KMS-11 (cell line): ENCODE data around the gene OSGIN1.

Experiments
- H2AFZ ChIP-seq: fragments of 200-600 bp; sonication (generic); 2 replicates; pipeline ENCODE4 v1.6.1; 2016; ENCODE audit warnings: antibody characterized with exemption, mixed run types, low read depth
- H3K27ac ChIP-seq: fragments of 200-600 bp; sonication (generic); 2 replicates; pipeline ENCODE4 v1.6.1; 2016; ENCODE audit warnings: mild to moderate bottlenecking, mixed run types
- H3K27me3 ChIP-seq: fragments of 200-600 bp; sonication (generic); 2 replicates; pipeline ENCODE4 v1.6.1; 2017; ENCODE audit warnings: mild to moderate bottlenecking, low read depth, mixed run types, moderate library complexity; ENCODE audit not compliant: insufficient read depth
- H3K36me3 ChIP-seq: fragments of 200-600 bp; sonication (generic); 2 replicates; pipeline ENCODE4 v1.6.1; 2017; ENCODE audit warnings: mild to moderate bottlenecking, mixed run types; ENCODE audit not compliant: insufficient read depth
- H3K4me1 ChIP-seq: fragments of 200-600 bp; sonication (generic); 2 replicates; pipeline ENCODE4 v1.6.1; 2016; ENCODE audit warnings: mild to moderate bottlenecking, low read depth, mixed run types; ENCODE audit not compliant: poor library complexity, severe bottlenecking
- H3K4me2 ChIP-seq: fragments of 200-600 bp; sonication (generic); 2 replicates; pipeline ENCODE4 v1.7.0; 2016; ENCODE audit warnings: mild to moderate bottlenecking, mixed run types
- H3K4me3 ChIP-seq: fragments of 200-600 bp; sonication (generic); IDR thresholded peaks from 2 replicates; pipeline ENCODE4 v1.6.1; 2017; ENCODE audit warnings: low read depth, low read length, mixed read lengths; ENCODE audit not compliant: insufficient read depth
- H3K79me2 ChIP-seq: fragments of 200-600 bp; sonication (generic); 2 replicates; pipeline ENCODE4 v1.6.1; 2016; ENCODE audit warnings: low read depth, mixed run types; ENCODE audit not compliant: insufficient read depth
- H3K9ac ChIP-seq: fragments of 200-600 bp; sonication (generic); 2 replicates; pipeline ENCODE4 v1.6.1; 2016; ENCODE audit warnings: mild to moderate bottlenecking, mixed run types
- H4K20me1 ChIP-seq: fragments of 200-600 bp; sonication (generic); 2 replicates; pipeline ENCODE4 v1.6.1; 2016; ENCODE audit warnings: mild to moderate bottlenecking, mixed run types; ENCODE audit not compliant: insufficient read depth
- CTCF ChIP-seq: fragments of 200-600 bp; sonication (generic); conservative IDR thresholded peaks from 2 replicates; pipeline ENCODE4 v1.6.1; 2017; ENCODE audit warnings: low read depth, mild to moderate bottlenecking, antibody characterized with exemption, low read length, moderate library complexity, mixed read lengths

Gene OSGIN1, protein sequence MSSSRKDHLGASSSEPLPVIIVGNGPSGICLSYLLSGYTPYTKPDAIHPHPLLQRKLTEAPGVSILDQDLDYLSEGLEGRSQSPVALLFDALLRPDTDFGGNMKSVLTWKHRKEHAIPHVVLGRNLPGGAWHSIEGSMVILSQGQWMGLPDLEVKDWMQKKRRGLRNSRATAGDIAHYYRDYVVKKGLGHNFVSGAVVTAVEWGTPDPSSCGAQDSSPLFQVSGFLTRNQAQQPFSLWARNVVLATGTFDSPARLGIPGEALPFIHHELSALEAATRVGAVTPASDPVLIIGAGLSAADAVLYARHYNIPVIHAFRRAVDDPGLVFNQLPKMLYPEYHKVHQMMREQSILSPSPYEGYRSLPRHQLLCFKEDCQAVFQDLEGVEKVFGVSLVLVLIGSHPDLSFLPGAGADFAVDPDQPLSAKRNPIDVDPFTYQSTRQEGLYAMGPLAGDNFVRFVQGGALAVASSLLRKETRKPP

GRCh38 chr16:83952940-83953795 lies at the start of gene OSGIN1:
Gene OSGIN1 (plus strand): TSS chr16:83953240. CDS start chr16:83957672, 4,432 bp downstream.
- H3K4me3 ChIP-seq = no peak within 1 kb of the TSS
- H3K9ac ChIP-seq = peak within 1 kb of the TSS; percentile 75; the same call in 1 of the 2 replicates
- H3K79me2 ChIP-seq = no peaks in the 10 kb centered on the region
- peak within 1 kb of the TSS; percentile 51; the same call in 1 of the 2 replicates for H3K27ac ChIP-seq
- H2AFZ ChIP-seq = peak within 1 kb of the TSS; percentile 93
- no peak for TF ChIP-seq CTCF
- no peaks in the 10 kb centered on the region for H4K20me1 ChIP-seq
- peaks cover 16% of the 10 kb centered on the region for H3K4me1 ChIP-seq
- H3K36me3 ChIP-seq = no peaks in the 10 kb centered on the region
- peak within 1 kb of the TSS; percentile 89 for H3K4me2 ChIP-seq
- no peaks in the 10 kb centered on the region for H3K27me3 ChIP-seq

DNA sequence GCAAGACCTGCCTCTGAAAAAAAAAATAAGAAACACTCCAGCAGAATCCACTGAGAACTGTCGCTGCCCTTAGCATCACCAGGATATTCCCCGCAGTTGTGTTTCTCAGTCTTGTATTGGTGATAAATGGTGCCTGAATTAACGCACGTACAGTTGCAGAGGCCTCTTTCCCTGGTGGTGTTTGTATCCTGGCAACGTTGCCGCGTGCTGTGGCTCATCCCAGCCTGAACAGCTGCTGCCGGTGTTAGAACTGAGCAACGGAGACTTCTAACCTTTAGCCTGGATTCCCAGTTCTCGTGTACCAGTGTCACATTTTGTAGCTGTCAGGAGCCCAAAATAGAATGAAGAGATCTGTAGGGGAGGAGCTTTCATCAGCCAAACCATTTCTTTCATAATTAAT lies 49.3 kb upstream of the OSGIN1 start:
- no peak overlapping the region for H3K27ac ChIP-seq
- no peaks in the 10 kb centered on the region for H4K20me1 ChIP-seq
- no peaks in the 10 kb centered on the region for H3K27me3 ChIP-seq
- no peak overlapping the region for H3K4me2 ChIP-seq
- H3K9ac ChIP-seq = no peak overlapping the region
- no peak overlapping the region for H3K4me3 ChIP-seq
- H3K79me2 ChIP-seq = no peaks in the 10 kb centered on the region
- H3K4me1 ChIP-seq = no peaks in the 10 kb centered on the region
- no peak overlapping the region for H2AFZ ChIP-seq
- TF ChIP-seq CTCF = no peak
- no peaks in the 10 kb centered on the region for H3K36me3 ChIP-seq

DNA sequence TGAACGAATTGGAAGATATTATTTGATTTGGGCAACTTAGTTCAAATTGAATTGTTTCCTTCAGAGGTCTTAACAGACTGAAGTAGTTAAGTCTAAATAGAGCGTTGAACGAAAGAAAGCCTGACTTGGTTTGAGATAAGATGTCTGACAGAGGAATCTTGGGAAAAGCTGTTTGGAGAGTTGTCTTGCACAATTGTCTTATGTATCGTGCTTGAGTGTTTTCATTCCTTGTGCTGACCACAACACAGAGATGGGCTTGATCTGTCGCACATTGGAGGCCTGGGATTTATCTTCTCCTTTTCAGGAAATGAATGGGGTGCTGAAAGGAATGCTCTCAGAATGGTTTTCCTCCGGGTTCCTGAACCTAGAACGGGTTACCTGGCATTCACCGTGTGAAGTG lies 46.4 kb upstream of the OSGIN1 start:
- H3K79me2 ChIP-seq = no peaks in the 10 kb centered on the region
- H2AFZ ChIP-seq = no peak overlapping the region
- TF ChIP-seq CTCF = no peak
- no peaks in the 10 kb centered on the region for H3K36me3 ChIP-seq
- no peak overlapping the region for H3K4me3 ChIP-seq
- no peaks in the 10 kb centered on the region for H4K20me1 ChIP-seq
- H3K4me2 ChIP-seq = no peak overlapping the region
- H3K4me1 ChIP-seq = no peaks in the 10 kb centered on the region
- no peaks in the 10 kb centered on the region for H3K27me3 ChIP-seq
- no peak overlapping the region for H3K9ac ChIP-seq
- H3K27ac ChIP-seq = no peak overlapping the region

- Histone ChIP-seq H3K4me1 (no peaks in the 10 kb centered on the region), H3K27me3 (no peaks in the 10 kb centered on the region), H4K20me1 (no peaks in the 10 kb centered on the region)
These were observed 45.9 kb upstream of the OSGIN1 start for GRCh38 chr16:83907111-83907510.

More at GRCh38 chr16:83907111-83907510, 45.9 kb upstream of the OSGIN1 start:
- TF ChIP-seq CTCF = no peak
- H3K9ac ChIP-seq = no peak overlapping the region
- no peak overlapping the region for H3K4me3 ChIP-seq
- no peaks in the 10 kb centered on the region for H3K36me3 ChIP-seq
- H3K27ac ChIP-seq = no peak overlapping the region
- H2AFZ ChIP-seq = no peak overlapping the region
- H3K4me2 ChIP-seq = no peak overlapping the region
- no peaks in the 10 kb centered on the region for H3K79me2 ChIP-seq
